HepG2 (cell line): Measurements from ENCODE around the gene S100G. TPM values are rescaled to one million over a fixed set of nuclear protein-coding genes. Genes with fewer than 3 reads are reported as not detected.

Experiments used
- ATAC-seq: fragments of 200-7000 bp; cut with Tn5 transposase; 3 replicates; pipeline ENCODE4 v1.9.1; 2020; ENCODE audit warnings: mild to moderate bottlenecking, moderate library complexity
- BruUV-seq: library from RNA; stranded (reverse); fragments of 400-500 nt; replicated peaks from 2 replicates; lab custom pipeline; 2021; lab: Mats Ljungman, UMichigan
- CTCF ChIA-PET: fragments of 300-600 bp; formaldehyde crosslinking; extraction: SDS; loops from one replicate; lab custom pipeline; 2021; ENCODE audit warnings: low total read pairs, inconsistent platforms, low intra/inter-chr PET ratio; lab: Yijun Ruan, JAX
- POLR2A ChIA-PET: fragments of 350-600 bp; sonication (Branson Sonifier 250); formaldehyde crosslinking; loops from one replicate; lab custom pipeline; 2020; ENCODE audit warnings: antibody characterized with exemption, inconsistent platforms; lab: Yijun Ruan, JAX
- DNase-seq: peaks from one replicate; pipeline ENCODE4 v3.0.0-alpha.2; 2015; ENCODE audit warnings: low spot score
- FAIRE-seq: peaks from 3 replicates; lab custom pipeline; 2011; peaks lifted over from hg19 to GRCh38; lab: Jason Lieb, UNC
- H2AFZ ChIP-seq: one replicate; pipeline ENCODE4 v1.6.1; 2011; ENCODE audit warnings: low read length, inconsistent platforms
- H3K27ac ChIP-seq: fragments of 300-600 bp; 3 replicates; pipeline ENCODE4 v1.8.0; 2011; ENCODE audit warnings: mixed run types, mild to moderate bottlenecking, mixed read lengths, low read length, inconsistent platforms; ENCODE audit not compliant: insufficient read depth; ENCODE audit errors: extremely low read length
- H3K27me3 ChIP-seq, 2 experiments: fragments of 200-600 bp in 1 of 2; 2 replicates in 1 of 2; 3 replicates in 1 of 2; pipeline versions ENCODE4 v1.6.0 to v1.8.0; 2011; ENCODE audit warnings: low read length in 2 of 2, mild to moderate bottlenecking in 2 of 2, moderate library complexity in 2 of 2, inconsistent platforms in 1 of 2; ENCODE audit not compliant: insufficient read depth in 2 of 2, control insufficient read depth in 1 of 2
- H3K36me3 ChIP-seq, 2 experiments: fragments of 200-600 bp in 1 of 2; replicated peaks in 1 of 2; 2 replicates in 1 of 2; 3 replicates in 1 of 2; pipeline versions ENCODE4 v1.5.1 to v1.8.0; 2011; ENCODE audit warnings: low read length in 2 of 2, inconsistent platforms in 1 of 2; ENCODE audit not compliant: insufficient read depth in 2 of 2, control insufficient read depth in 1 of 2
- H3K4me1 ChIP-seq: 2 replicates; pipeline ENCODE4 v1.5.1; 2012; ENCODE audit warnings: low read length, inconsistent platforms; ENCODE audit not compliant: insufficient read depth
- H3K4me2 ChIP-seq: 2 replicates; pipeline ENCODE4 v1.6.0; 2011; ENCODE audit warnings: low read depth, low read length, inconsistent platforms
- H3K4me3 ChIP-seq, 3 experiments: fragments of 200-600 bp in 1 of 3; sonication (generic), shearing (Covaris generic) in 1 of 3; replicated peaks in 1 of 3; 2 replicates each; pipeline ENCODE4 v1.5.1; 2011 to 2016; ENCODE audit warnings: low read length in 3 of 3, inconsistent platforms in 2 of 3, low read depth in 2 of 3, mild to moderate bottlenecking in 2 of 3, control low read depth in 1 of 3, mixed read lengths in 1 of 3; ENCODE audit not compliant: insufficient read depth in 1 of 3
- H3K79me2 ChIP-seq: one replicate; pipeline ENCODE4 v1.6.1; 2011; ENCODE audit warnings: low read length, inconsistent platforms; ENCODE audit not compliant: insufficient read depth
- H3K9ac ChIP-seq: 2 replicates; pipeline ENCODE4 v1.6.0; 2011; ENCODE audit warnings: mild to moderate bottlenecking, low read depth, low read length, inconsistent platforms; ENCODE audit not compliant: insufficient read depth
- H3K9me3 ChIP-seq: 2 replicates; pipeline ENCODE4 v1.5.1; 2012; ENCODE audit warnings: mild to moderate bottlenecking, low read length
- H4K20me1 ChIP-seq: 2 replicates; pipeline ENCODE4 v1.6.0; 2011; ENCODE audit warnings: inconsistent platforms, mild to moderate bottlenecking, low read length, moderate library complexity; ENCODE audit not compliant: insufficient read depth
- ATF3 ChIP-seq: sonication (generic); formaldehyde crosslinking; IDR thresholded peaks from 2 replicates; pipeline ENCODE4 v1.4.0; 2020; ENCODE audit warnings: missing genetic modification reagents
- KLF15 ChIP-seq: sonication (generic); formaldehyde crosslinking; IDR thresholded peaks from 2 replicates; pipeline ENCODE4 v1.8.1; 2023; ENCODE audit warnings: borderline replicate concordance, mild to moderate bottlenecking, inconsistent platforms, missing genetic modification reagents, mixed read lengths
- PAF1 ChIP-seq: IDR thresholded peaks from 2 replicates; pipeline ENCODE4 v1.6.1; 2016; ENCODE audit warnings: missing genetic modification reagents, missing compliant biosample characterization
- POLR2AphosphoS5 ChIP-seq: IDR thresholded peaks from 2 replicates; pipeline ENCODE4 v1.6.1; 2012; ENCODE audit warnings: low read depth, low read length
- RARA ChIP-seq: IDR thresholded peaks from 2 replicates; pipeline ENCODE4 v1.6.1; 2016; ENCODE audit warnings: missing genetic modification reagents, missing compliant biosample characterization
- SKI ChIP-seq: fragments of 450-650 bp; IDR thresholded peaks from one replicate; pipeline ENCODE4 v1.6.1; 2018; ENCODE audit warnings: mild to moderate bottlenecking; ENCODE audit not compliant: partially characterized antibody
- SOX6 ChIP-seq, 2 experiments: fragments of 450-650 bp in 1 of 2; sonication (generic) in 1 of 2; formaldehyde crosslinking in 1 of 2; IDR thresholded peaks; 2 replicates each; pipeline versions ENCODE4 v1.4.0 to v1.6.1; 2017 to 2020; ENCODE audit warnings: antibody characterized with exemption in 1 of 2, mild to moderate bottlenecking in 1 of 2, missing genetic modification reagents in 1 of 2
- ZFP1 ChIP-seq: IDR thresholded peaks from 2 replicates; pipeline ENCODE4 v1.6.1; 2016
- ZNF101 ChIP-seq: sonication (generic); formaldehyde crosslinking; IDR thresholded peaks from 2 replicates; pipeline ENCODE4 v1.4.0; 2020; ENCODE audit warnings: mild to moderate bottlenecking, low read depth, missing genetic modification reagents, borderline replicate concordance
- ZNF652 ChIP-seq: IDR thresholded peaks from 2 replicates; pipeline ENCODE4 v1.6.1; 2016; ENCODE audit warnings: low read depth, borderline replicate concordance
- ZSCAN30 ChIP-seq: sonication (generic); formaldehyde crosslinking; IDR thresholded peaks from 2 replicates; pipeline ENCODE4 v1.5.0; 2020; ENCODE audit warnings: mild to moderate bottlenecking, missing genetic modification reagents
- WGBS: methylation state at CpG from one replicate; pipeline ENCODE4 v1.1.6; 2017; ENCODE audit warnings: low lambda C conversion rate; 5-methylcytosine and 5-hydroxymethylcytosine counted together
- in situ Hi-C: cut with HindIII; loops from 2 replicates; pipeline ENCODE4 v1.10.0; 2017; ENCODE audit warnings: low pct_unique_long_range_greater_than_20kb; ENCODE audit not compliant: extremely low pct_ligation_motif_present
- intact Hi-C: fragments of 100-400 bp; cut with micrococcal nuclease; formaldehyde crosslinking; loops from one replicate; pipeline ENCODE4 v1.10.0; 2022; ENCODE audit not compliant: unreplicated experiment
- polyA plus RNA-seq, 8 experiments: library from polyadenylated mRNA; depleted of rRNA in 3 of 8; stranded (reverse) in 7 of 8; unstranded in 1 of 8; fragments of >200 nt; fragmentation: Illumina TruSeq in 4 of 8; extraction: Trizol in 4 of 8; gene quantifications; 2 replicates each; pipeline versions ENCODE4 v1.2.1 to v1.2.3, GENCODE V29; 2011 to 2016; ENCODE audit warnings: low read depth in 4 of 8, missing spikeins in 1 of 8, mixed read lengths in 1 of 8; ENCODE audit not compliant: insufficient read depth in 1 of 8
- total RNA-seq, 5 experiments: library from RNA; depleted of rRNA; stranded (reverse); fragments of >200 nt; fragmentation: Illumina TruSeq; extraction: Trizol; gene quantifications; 2 replicates each; pipeline ENCODE4 v1.2.3, GENCODE V29; 2016; ENCODE audit warnings: low read depth in 1 of 5
- TF ChIP-seq, protein P1 (sequence below): sonication (generic); formaldehyde crosslinking; IDR thresholded peaks from 2 replicates; pipeline ENCODE4 v1.5.0; 2020; ENCODE audit warnings: mild to moderate bottlenecking, missing genetic modification reagents, borderline replicate concordance
- TF ChIP-seq, protein P2 (sequence below): sonication (generic); formaldehyde crosslinking; IDR thresholded peaks from 2 replicates; pipeline ENCODE4 v1.8.0; 2022; ENCODE audit warnings: mild to moderate bottlenecking, missing genetic modification reagents, moderate library complexity

S100G gene
- total and polyA plus RNA-seq, 2 of the 13 experiments (the other 11 are each of a cell fraction or from before 2014, with no cell fraction given), result not detected

DNA sequence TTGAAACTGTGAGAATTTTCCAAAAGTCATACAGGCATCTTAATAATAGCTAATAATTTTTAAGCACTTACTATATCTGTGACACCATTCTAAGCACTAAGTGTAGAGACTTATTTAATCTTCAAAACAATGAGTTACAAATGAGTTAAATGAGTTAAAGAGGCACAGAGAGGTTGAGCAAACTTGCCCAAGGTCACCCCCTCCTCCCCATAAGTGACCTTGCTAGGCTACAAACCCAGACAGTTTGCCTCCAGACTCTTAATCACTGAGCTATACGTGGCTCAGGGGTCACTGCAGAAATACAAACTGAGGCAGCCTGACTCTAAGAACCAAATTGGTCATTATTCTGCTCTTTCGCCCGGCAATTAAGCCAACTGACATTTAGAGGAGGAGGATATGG, 47.0 kb downstream of the S100G start:
- H3K79me2 ChIP-seq, result no peaks in the 10 kb centered on the region
- H3K9ac ChIP-seq, result no peak overlapping the region
- no peaks in the 10 kb centered on the region for H3K9me3 ChIP-seq
- FAIRE-seq (peak; percentile 28), ATAC-seq (peak; percentile 45; the same call in 2 of the 3 replicates), DNase-seq (no peak)
- H3K4me1 ChIP-seq, result peaks cover 25% of the 10 kb centered on the region
- CTCF ChIA-PET, result no interaction called here
- peaks cover 1 to 8% of the 10 kb centered on the region in 2 experiments; a peak in 3 of 5 replicates for H3K36me3 ChIP-seq
- H3K4me2 ChIP-seq, result no peak overlapping the region
- 33% methylated on average over 3 of the region's 3 CpGs for WGBS
- no TSS peak for BruUV-seq
- no peaks in the 10 kb centered on the region for H3K27me3 ChIP-seq
- in situ Hi-C loops, result no loop called here
- POLR2A ChIA-PET, result interaction anchor here (1.6 to 2.5 kb wide), 2 partner anchors 16 to 74 kb away, joined by 3 to 13 read pairs; no protein-coding TSS in a partner anchor
- TF ChIP-seq, protein P1, sequence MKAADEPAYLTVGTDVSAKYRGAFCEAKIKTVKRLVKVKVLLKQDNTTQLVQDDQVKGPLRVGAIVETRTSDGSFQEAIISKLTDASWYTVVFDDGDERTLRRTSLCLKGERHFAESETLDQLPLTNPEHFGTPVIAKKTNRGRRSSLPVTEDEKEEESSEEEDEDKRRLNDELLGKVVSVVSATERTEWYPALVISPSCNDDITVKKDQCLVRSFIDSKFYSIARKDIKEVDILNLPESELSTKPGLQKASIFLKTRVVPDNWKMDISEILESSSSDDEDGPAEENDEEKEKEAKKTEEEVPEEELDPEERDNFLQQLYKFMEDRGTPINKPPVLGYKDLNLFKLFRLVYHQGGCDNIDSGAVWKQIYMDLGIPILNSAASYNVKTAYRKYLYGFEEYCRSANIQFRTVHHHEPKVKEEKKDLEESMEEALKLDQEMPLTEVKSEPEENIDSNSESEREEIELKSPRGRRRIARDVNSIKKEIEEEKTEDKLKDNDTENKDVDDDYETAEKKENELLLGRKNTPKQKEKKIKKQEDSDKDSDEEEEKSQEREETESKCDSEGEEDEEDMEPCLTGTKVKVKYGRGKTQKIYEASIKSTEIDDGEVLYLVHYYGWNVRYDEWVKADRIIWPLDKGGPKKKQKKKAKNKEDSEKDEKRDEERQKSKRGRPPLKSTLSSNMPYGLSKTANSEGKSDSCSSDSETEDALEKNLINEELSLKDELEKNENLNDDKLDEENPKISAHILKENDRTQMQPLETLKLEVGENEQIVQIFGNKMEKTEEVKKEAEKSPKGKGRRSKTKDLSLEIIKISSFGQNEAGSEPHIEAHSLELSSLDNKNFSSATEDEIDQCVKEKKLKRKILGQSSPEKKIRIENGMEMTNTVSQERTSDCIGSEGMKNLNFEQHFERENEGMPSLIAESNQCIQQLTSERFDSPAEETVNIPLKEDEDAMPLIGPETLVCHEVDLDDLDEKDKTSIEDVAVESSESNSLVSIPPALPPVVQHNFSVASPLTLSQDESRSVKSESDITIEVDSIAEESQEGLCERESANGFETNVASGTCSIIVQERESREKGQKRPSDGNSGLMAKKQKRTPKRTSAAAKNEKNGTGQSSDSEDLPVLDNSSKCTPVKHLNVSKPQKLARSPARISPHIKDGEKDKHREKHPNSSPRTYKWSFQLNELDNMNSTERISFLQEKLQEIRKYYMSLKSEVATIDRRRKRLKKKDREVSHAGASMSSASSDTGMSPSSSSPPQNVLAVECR (CRISPR knock-in tag), result no peak
- TF ChIP-seq PAF1 (no peak), ZFP1 (CRISPR knock-in tag) (no peak), ZNF101 (CRISPR knock-in tag) (no peak), ZSCAN30 (no peak), SKI (peak; percentile 24), ZNF652 (peak; percentile 71), POLR2AphosphoS5 (no peak), SOX6 (IDR thresholded peaks at IDR 0.05) (no peak), SOX6 (CRISPR knock-in tag; IDR thresholded peaks at IDR 0.05) (peak; percentile 19; the same call in 1 of the 2 replicates), ATF3 (CRISPR knock-in tag) (no peak), RARA (CRISPR knock-in tag) (0 out of 2 replicates have a peak, but pooled peaks have one; percentile 26), KLF15 (CRISPR knock-in tag) (no peak)
- TF ChIP-seq, protein P2, sequence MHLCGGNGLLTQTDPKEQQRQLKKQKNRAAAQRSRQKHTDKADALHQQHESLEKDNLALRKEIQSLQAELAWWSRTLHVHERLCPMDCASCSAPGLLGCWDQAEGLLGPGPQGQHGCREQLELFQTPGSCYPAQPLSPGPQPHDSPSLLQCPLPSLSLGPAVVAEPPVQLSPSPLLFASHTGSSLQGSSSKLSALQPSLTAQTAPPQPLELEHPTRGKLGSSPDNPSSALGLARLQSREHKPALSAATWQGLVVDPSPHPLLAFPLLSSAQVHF (CRISPR knock-in tag), result no peak
- H2AFZ ChIP-seq, result no peak overlapping the region
- no peak overlapping the region for H3K27ac ChIP-seq
- H3K4me3 ChIP-seq, result no peak overlapping the region
- no peaks in the 10 kb centered on the region for H4K20me1 ChIP-seq
- intact Hi-C loops, result loop anchor here (10.0 kb wide), 1 partner anchor 572 kb away; the partner anchor contains the start of gene GRPR
